Spleen (tissue), 11 donors: ENCODE results near the gene ZNF775. TPM values are rescaled to one million over a fixed set of nuclear protein-coding genes. Genes with fewer than 3 reads are reported as not detected.
A peak's percentile ranks its signal among the peaks of the same experiment; 100 is the strongest.

Experiments used
- DNase-seq: peaks from one replicate; pipeline ENCODE4 v3.0.0-alpha.2; 2020
- H3K27ac ChIP-seq, 8 donors: fragments of 200-600 bp; sonication (generic) in 7 of 8; 1 replicate in 4 of 8; 2 replicates in 4 of 8; pipeline versions ENCODE4 v1.5.0 to v1.8.0; 2016 to 2021; ENCODE audit warnings: inconsistent platforms in 4 of 8, mild to moderate bottlenecking in 4 of 8, moderate library complexity in 1 of 8
- H3K27me3 ChIP-seq, 7 donors: fragments of 200-600 bp; sonication (generic) in 6 of 7; replicated peaks in 1 of 7; 1 replicate in 4 of 7; 2 replicates in 3 of 7; pipeline versions ENCODE4 v1.5.0 to v1.8.0; 2016 to 2021; ENCODE audit warnings: inconsistent platforms in 3 of 7, mild to moderate bottlenecking in 1 of 7
- H3K36me3 ChIP-seq, 6 donors: fragments of 200-600 bp; sonication (generic) in 5 of 6; 1 replicate in 4 of 6; 2 replicates in 2 of 6; pipeline versions ENCODE4 v1.5.0 to v1.8.0; 2016 to 2021; ENCODE audit warnings: inconsistent platforms in 2 of 6
- H3K4me1 ChIP-seq, 6 donors: fragments of 200-600 bp; sonication (generic) in 5 of 6; 1 replicate in 3 of 6; 2 replicates in 3 of 6; pipeline versions ENCODE4 v1.5.0 to v1.8.0; 2016 to 2021; ENCODE audit warnings: inconsistent platforms in 3 of 6
- H3K4me3 ChIP-seq, 8 donors: fragments of 200-600 bp; sonication (generic) in 7 of 8; 1 replicate in 4 of 8; 2 replicates in 4 of 8; pipeline versions ENCODE4 v1.5.0 to v1.8.0; 2016 to 2021; ENCODE audit warnings: inconsistent platforms in 4 of 8, mild to moderate bottlenecking in 4 of 8, moderate library complexity in 2 of 8
- H3K9me3 ChIP-seq, 8 donors: fragments of 200-600 bp; sonication (generic) in 7 of 8; 1 replicate in 4 of 8; 2 replicates in 4 of 8; pipeline versions ENCODE4 v1.5.0 to v1.8.0; 2016 to 2021; ENCODE audit warnings: inconsistent platforms in 4 of 8
- POLR2A ChIP-seq, 3 donors: fragments of 450-650 bp; IDR thresholded peaks; one replicate each; pipeline ENCODE4 v1.5.1; 2017; ENCODE audit warnings: antibody characterized with exemption in 3 of 3, mild to moderate bottlenecking in 1 of 3
- POLR2AphosphoS5 ChIP-seq, 3 donors: sonication (generic); formaldehyde crosslinking; IDR thresholded peaks; one replicate each; pipeline ENCODE4 v1.5.1; 2017; ENCODE audit warnings: antibody characterized with exemption in 3 of 3
- WGBS, 5 donors: extraction: QIAGEN DNeasy Blood & Tissue Kit in 3 of 5; methylation state at CpG; one replicate each; pipeline versions ENCODE4 v1.1.5 to v1.1.7; 2013 to 2018; 5-methylcytosine and 5-hydroxymethylcytosine counted together
- intact Hi-C: fragments of 100-400 bp; cut with DNase I; formaldehyde crosslinking; loops from one replicate; pipeline ENCODE4 v1.15.0; 2023; ENCODE audit warnings: low total_unique reads
- polyA plus RNA-seq, 3 donors: library from polyadenylated mRNA; stranded (reverse); fragments of 200-250 nt; gene quantifications; one replicate each; pipeline ENCODE4 v1.2.1, GENCODE V29; 2013
- total RNA-seq, 7 donors: library from RNA; depleted of rRNA in 3 of 7; stranded (reverse); fragments of >200 nt in 3 of 7; fragmentation: NEBNext Ultra II Directional in 4 of 7; extraction: Animal tissue kit (Norgen Biotek cat#: 25700) in 4 of 7; gene quantifications; one replicate each; pipeline versions ENCODE4 v1.1.0 to v1.2.1, GENCODE V29; 2016 to 2021
- TF ChIP-seq, protein P1 (sequence below), 11 experiments: fragments of 200-600 bp in 7 of 11; fragments of 450-650 bp in 4 of 11; sonication (generic) in 4 of 11; IDR thresholded peaks in 8 of 11; conservative IDR thresholded peaks in 3 of 11; 1 replicate in 7 of 11; 2 replicates in 4 of 11; pipeline versions ENCODE4 v1.4.0 to v1.8.0; 2016 to 2021; ENCODE audit warnings: antibody characterized with exemption in 11 of 11, inconsistent platforms in 4 of 11, mild to moderate bottlenecking in 1 of 11
- donor health status: healthy with polysubstance abuse.
- donor health status: DM: no; HTN: no; CAD: no; lungs with moderate emphysema.
- donor health status: DM: no; HTN: no; CAD: no.
- donor health status: Bipolar disorder and iron deficiency.
- donor health status: healthy.
- donor health status: DM: no; HTN: no; CAD: no.
- donor health status: DM: yes; HTN: yes; CAD: no.

Gene ZNF775
- total and polyA plus RNA-seq, 10 donors: 2.0 to 5.7 (median 4.2) TPM

DNA sequence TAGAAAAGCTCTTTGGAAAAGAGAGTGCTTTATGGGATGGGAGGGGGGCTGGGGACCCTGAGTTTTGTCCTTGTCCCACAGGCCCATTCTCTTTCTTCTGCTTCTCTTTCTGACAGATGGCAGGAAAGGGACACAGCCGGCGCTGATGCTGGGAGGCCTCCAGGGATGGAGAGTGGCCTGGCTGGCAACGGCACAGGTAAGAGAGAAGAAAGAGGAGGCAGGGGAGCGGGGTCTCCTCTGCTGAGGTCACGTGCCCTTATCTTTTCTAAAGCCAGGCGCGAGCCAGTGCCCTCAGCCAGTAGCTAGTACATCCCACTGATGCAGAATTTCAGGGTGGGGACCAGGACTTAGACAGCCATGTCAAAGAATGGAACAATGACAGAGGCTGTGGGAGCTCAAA is 9.2 kb downstream of the ZNF775 start:
- Histone ChIP-seq H3K27ac (no peak overlapping the region), H3K36me3 (peaks cover 0 to 27% (median 0%) of the 10 kb centered on the region in 6 donors), H3K9me3 (no peaks in the 10 kb centered on the region), H3K4me3 (no peak overlapping the region), H3K27me3 (no peaks in the 10 kb centered on the region), H3K4me1 (peaks cover 0 to 30% (median 11%) of the 10 kb centered on the region in 6 donors)
- WGBS, 5 donors: 88 to 94% (median 90%) methylated on average over 7 of the region's 7 CpGs
- peak; percentile 58 for DNase-seq
- intact Hi-C loops: no loop called here
- TF ChIP-seq, protein P1, sequence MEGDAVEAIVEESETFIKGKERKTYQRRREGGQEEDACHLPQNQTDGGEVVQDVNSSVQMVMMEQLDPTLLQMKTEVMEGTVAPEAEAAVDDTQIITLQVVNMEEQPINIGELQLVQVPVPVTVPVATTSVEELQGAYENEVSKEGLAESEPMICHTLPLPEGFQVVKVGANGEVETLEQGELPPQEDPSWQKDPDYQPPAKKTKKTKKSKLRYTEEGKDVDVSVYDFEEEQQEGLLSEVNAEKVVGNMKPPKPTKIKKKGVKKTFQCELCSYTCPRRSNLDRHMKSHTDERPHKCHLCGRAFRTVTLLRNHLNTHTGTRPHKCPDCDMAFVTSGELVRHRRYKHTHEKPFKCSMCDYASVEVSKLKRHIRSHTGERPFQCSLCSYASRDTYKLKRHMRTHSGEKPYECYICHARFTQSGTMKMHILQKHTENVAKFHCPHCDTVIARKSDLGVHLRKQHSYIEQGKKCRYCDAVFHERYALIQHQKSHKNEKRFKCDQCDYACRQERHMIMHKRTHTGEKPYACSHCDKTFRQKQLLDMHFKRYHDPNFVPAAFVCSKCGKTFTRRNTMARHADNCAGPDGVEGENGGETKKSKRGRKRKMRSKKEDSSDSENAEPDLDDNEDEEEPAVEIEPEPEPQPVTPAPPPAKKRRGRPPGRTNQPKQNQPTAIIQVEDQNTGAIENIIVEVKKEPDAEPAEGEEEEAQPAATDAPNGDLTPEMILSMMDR (IDR thresholded peaks at IDR 0.05 in 8 of 11, conservative IDR thresholded peaks at IDR 0.05 in 3 of 11): no peak
- TF ChIP-seq POLR2A (IDR thresholded peaks at IDR 0.05) (no peak), POLR2AphosphoS5 (IDR thresholded peaks at IDR 0.05) (no peak)

DNA sequence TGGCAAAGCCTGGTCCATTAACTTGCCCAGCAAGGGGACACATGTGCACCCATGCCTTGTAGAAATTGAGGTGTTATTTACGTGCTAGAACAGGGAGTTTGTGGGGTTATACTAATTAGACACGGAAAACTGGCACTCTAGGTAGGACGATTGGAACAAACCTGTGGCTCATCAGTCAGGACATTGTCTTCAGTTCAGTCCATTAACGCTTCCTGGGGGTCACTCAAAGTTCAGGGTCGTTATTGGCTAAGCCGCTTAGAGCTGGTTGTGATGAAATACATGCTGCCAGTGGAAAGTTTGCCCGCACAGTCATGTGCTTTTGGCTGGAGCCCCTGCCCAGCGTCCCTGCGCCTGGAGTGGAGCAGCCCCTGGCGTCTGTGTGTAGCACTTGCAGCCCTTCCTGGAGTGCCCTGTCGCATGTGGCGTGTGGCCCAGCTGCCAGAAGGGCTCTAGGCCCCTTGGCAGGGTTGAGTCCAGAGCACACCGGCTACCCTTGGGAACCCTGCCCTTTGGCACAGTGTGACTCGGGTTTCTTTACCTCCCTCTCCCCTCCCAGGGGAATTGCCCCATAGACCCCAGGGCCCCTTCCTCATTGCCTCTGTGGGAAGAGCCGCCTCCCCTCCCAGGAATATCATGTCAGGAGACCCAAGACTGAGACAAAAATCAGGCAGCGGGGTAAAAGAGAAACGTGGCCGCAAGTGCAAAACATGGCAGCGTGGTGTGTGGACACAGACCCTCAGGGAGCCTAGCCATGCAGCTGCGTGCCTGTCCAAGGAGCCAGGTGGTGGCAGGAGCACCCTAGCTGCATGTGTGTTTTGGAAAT is 9.8 kb downstream of the ZNF775 start:
- intact Hi-C loops: no loop called here
- peaks cover 0 to 27% (median 0%) of the 10 kb centered on the region in 6 donors for H3K36me3 ChIP-seq
- no peak overlapping the region for H3K27ac ChIP-seq
- no peak overlapping the region for H3K4me3 ChIP-seq
- TF ChIP-seq, protein P1 (IDR thresholded peaks at IDR 0.05 in 8 of 11, conservative IDR thresholded peaks at IDR 0.05 in 3 of 11): peak in 10 of 11 experiments; percentile 11 to 61 (median 48)
- TF ChIP-seq POLR2A (IDR thresholded peaks at IDR 0.05): no peak
- TF ChIP-seq POLR2AphosphoS5 (IDR thresholded peaks at IDR 0.05): peak in 2 of 3 donors; percentile 52 to 65
- no peaks in the 10 kb centered on the region for H3K9me3 ChIP-seq
- 65 to 78% (median 71%) methylated on average over 15 to 20 of the region's 20 CpGs for WGBS, 5 donors
- peak; percentile 78 for DNase-seq
- peaks cover 0 to 24% (median 7%) of the 10 kb centered on the region in 6 donors for H3K4me1 ChIP-seq
- no peaks in the 10 kb centered on the region for H3K27me3 ChIP-seq

DNA sequence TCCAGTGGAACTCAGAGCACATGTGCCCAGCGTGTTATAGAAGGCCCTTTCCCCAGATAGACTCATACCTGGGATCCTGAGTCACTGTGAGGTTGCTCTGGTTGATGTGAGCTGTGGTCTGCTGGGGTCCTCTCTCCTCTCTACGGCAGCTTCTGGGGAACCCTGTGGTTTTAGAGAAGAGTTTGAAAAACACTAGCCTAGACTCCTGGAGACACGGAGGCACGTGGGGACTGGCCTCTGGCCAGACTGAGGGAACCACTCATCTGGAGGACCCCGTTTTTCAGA is 10.3 kb downstream of the ZNF775 start:
- peak; percentile 20 for DNase-seq
- no peaks in the 10 kb centered on the region for H3K9me3 ChIP-seq

GRCh38 chr7:150390205-150390604 is 11.1 kb downstream of the ZNF775 start:
- Histone ChIP-seq H3K4me1 (peaks cover 0 to 11% (median 0%) of the 10 kb centered on the region in 6 donors), H3K27ac (no peak overlapping the region), H3K27me3 (no peaks in the 10 kb centered on the region), H3K4me3 (no peak overlapping the region), H3K9me3 (no peaks in the 10 kb centered on the region), H3K36me3 (peaks cover 0 to 26% (median 0%) of the 10 kb centered on the region in 6 donors)
- TF ChIP-seq POLR2AphosphoS5 (IDR thresholded peaks at IDR 0.05) (no peak), POLR2A (IDR thresholded peaks at IDR 0.05) (no peak)
- TF ChIP-seq, protein P1 (IDR thresholded peaks at IDR 0.05 in 8 of 11, conservative IDR thresholded peaks at IDR 0.05 in 3 of 11): no peak
- WGBS, 5 donors: 96 to 99% (median 96%) methylated on average over 7 of the region's 7 CpGs
- intact Hi-C loops: no loop called here
- DNase-seq: peak; percentile 56

More for the DNA sequence above, 10.3 kb downstream of the ZNF775 start:
- Histone ChIP-seq H3K4me3 (no peak overlapping the region), H3K27me3 (no peaks in the 10 kb centered on the region), H3K36me3 (peaks cover 0 to 27% (median 0%) of the 10 kb centered on the region in 6 donors), H3K27ac (no peak overlapping the region), H3K4me1 (peaks cover 0 to 19% (median 2%) of the 10 kb centered on the region in 6 donors)
- TF ChIP-seq POLR2A (IDR thresholded peaks at IDR 0.05): no peak
- TF ChIP-seq POLR2AphosphoS5 (IDR thresholded peaks at IDR 0.05): no peak
- TF ChIP-seq, protein P1 (IDR thresholded peaks at IDR 0.05 in 8 of 11, conservative IDR thresholded peaks at IDR 0.05 in 3 of 11): no peak
- 74 to 84% (median 81%) methylated on average over 5 of the region's 5 CpGs for WGBS, 5 donors
- intact Hi-C loops: no loop called here
